ENCODE measurements around the gene THRB.

Gene THRB

DNA sequence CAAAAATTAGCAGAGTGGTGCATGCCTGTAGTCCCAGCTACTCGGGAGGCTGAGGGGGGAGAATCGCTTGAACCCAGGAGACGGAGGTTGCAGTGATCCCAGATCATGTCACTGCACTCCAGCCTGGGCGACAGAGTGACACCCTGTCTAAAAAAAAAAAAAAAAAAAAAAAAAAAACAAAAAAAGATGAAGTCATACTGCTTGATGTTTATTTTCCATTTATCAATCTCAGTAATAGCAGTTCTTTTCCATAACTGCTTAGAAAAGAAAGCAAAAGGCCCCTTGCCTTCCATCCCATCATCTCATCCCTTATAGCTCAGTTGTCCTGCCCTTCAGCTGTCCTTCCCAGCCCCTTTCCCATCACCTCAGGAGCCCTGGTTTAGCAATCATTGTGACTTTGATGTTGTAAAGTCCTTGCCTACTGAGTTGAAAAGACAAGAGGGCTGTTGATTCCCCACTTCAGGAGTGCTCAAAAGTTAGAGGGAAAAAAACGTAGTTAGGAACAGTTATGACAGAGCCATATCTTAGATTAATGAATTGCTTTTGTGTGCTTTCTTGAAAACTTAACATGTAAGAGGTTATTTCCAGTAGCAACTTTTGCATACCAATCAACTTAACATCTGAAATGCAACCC, 18.0 kb upstream of the THRB start:
- DNase-seq (ENCODE audit: low read depth), result no peak

DNA sequence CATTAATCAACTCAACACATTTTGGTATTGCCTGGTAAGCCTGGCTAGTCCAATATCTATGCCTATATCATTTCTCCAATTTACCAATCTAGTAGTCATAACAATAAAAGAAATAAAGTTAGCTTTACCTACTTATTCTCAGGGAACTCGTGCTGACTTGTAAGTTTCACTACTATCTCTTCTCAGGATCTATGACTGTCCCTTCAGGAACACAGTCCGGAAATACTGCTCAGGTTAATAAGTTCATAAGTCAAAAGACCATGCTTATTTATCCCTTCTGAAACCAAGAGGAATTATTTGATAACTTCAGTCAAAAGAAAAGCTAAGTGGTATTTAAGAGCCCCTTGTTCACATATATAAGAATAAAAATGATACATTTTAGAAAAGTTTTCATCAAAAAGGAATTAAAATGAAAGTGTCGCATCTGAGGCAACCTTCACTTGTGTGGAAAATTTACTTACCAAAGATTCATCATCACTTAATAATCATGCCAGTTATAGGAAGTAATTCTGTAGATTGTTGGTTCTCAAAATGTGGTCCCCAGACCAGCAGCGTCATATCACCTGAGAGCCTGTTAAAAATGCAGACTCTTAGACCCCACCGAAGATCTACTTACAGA, 15.5 kb upstream of the THRB start:
- no peak for DNase-seq (ENCODE audit: low read depth)

DNA sequence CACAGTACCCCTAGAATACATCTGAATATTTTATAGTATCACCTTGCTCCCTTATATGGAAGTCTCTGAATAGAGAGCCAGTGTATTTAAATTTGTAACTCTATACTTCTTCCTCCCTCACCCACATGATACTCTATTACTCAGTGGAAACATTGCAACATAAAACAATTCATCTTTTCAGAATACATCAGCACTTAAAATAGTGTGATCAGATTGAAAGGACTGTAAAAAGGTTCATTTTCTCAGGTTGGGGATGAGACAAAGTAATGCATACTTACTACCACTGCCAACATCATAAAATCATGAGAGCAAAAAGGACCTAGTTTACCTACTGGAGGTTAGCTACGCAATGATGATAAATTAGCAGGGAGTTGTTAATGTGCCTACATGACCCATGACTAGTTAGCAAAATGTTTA, 13.8 kb upstream of the THRB start:
- no peak for DNase-seq (ENCODE audit: low read depth)

GRCh38 chr3:24507776-24508422, 13.2 kb upstream of the THRB start:
- no peak for DNase-seq (ENCODE audit: low read depth)

DNA sequence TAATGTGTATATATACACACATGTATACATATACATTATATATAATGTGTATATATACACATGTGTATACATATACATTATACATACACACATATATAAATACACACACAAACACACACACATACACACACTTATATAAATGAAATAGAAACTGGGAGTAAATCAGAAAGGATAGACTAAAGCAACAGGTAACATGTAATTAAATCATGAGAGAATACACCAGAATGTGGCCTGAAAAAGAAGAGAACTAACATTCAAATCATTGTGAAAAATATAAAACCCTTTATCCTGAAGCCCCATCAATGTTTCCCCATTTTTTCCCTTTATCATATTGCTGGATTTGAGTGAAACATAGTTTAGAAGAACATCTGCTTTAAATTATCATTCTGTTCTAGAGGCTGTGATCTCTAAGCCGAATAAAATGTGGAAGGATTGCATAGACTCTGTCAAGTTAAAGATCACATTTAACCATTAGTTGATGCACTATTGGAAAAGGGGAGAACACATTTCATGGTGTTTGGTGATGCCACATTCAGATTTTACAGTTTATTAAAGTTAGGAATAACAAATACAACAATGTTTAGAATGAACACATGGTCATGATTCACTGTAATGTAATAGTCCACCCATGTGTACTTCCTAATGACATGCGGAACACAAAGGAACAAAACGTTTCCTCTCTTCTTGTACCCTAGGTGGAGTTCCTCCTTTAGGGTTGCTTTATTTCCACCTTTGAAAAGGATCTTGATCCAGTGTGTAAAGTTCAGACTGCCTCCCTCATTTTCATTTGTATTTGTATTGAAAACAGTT, 12.5 kb upstream of the THRB start:
- DNase-seq (ENCODE audit: low read depth), result no peak

GRCh38 chr3:24505691-24506550, 11.3 kb upstream of the THRB start:
- no peak for DNase-seq (ENCODE audit: low read depth)

- DNase-seq (ENCODE audit: low read depth), result no peak
Measured at GRCh38 chr3:24504772-24505171, 10.1 kb upstream of the THRB start.

DNA sequence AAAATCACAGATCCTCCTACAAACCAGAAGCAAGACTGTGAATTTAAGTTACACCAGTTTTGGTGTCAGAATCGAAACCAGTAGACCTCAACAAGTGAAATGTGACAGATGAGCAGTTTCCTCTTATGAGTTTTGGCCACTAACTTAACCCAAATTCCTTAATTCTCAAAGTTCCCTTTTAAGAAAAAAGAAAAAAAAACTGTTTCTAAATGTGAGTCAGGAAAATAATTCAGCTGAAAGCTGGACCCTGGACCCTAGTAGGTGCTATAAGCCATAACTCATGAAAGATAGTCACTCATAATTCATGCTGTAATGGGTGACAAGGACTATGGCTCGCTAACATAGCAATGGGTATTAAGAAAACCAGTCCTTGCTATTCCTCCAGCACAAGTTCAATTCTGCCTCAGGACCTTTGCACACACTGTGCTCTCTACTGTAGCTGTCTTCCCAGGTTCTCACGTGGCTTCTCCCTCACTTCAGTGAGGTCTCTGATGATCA, 9.0 kb upstream of the THRB start:
- DNase-seq (ENCODE audit: low read depth), result no peak

- no peak for DNase-seq (ENCODE audit: low read depth)
Measured at GRCh38 chr3:24502690-24503089, 8.0 kb upstream of the THRB start.

DNA sequence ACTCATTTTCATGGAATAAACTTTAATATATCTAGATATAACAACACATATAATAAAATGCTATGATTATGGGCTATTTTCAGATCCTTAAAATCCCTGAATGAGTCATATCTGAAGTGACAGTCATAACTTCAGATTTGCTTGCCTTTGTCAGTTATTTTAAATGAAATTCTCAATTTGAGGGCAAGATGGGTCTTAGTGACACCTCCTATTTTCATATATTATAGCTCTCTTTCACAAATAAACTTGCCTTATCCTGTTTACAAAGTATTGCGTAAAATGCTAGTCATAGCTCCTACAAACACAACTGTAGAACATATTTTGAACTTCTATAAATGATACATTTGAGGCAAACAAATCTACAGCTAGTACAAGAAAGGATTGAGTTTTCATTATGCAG, 6.2 kb upstream of the THRB start:
- no peak for DNase-seq (ENCODE audit: low read depth)

DNA sequence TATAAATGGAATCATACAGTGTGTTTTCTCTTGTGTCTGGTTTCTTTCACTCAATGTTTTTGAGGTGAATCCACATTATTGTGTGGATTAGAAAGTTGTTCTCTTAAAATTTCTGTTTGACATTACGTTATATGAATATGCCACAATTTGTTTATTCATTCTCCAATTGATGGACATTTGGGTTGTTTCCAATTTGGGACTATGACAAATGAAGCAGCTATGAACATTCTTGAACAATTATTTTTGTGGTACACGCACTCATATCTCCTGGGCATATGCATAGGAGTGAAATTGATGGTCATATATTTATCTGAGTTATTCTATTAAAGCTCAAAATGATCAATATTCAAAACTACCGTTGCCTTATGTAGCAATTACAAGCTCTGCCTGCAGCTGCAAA, 5.3 kb upstream of the THRB start:
- DNase-seq (ENCODE audit: low read depth), result no peak

GRCh38 chr3:24498796-24499195, 4.1 kb upstream of the THRB start:
- no peak for DNase-seq (ENCODE audit: low read depth)

GRCh38 chr3:24498391-24498790, 3.7 kb upstream of the THRB start:
- DNase-seq (ENCODE audit: low read depth), result no peak

- no peak for DNase-seq (ENCODE audit: low read depth)
Measured at GRCh38 chr3:24497942-24498341, 3.3 kb upstream of the THRB start.

GRCh38 chr3:24496529-24497482, 2.2 kb upstream of the THRB start:
- no peak for DNase-seq (ENCODE audit: low read depth)

- no peak for DNase-seq (ENCODE audit: low read depth)
Measured at GRCh38 chr3:24495326-24495994, 810 bp upstream of the THRB start.

- no peak for DNase-seq (ENCODE audit: low read depth)
Measured at GRCh38 chr3:24493746-24494617, 668 bp downstream of the THRB start.

- no peak for DNase-seq (ENCODE audit: low read depth)
Measured at GRCh38 chr3:24492971-24493551, 1.6 kb downstream of the THRB start.

GRCh38 chr3:24490151-24490550, 4.5 kb downstream of the THRB start:
- DNase-seq (ENCODE audit: low read depth), result no peak
